ENCODE results near the gene GPC3. TPM values are rescaled to one million over a fixed set of nuclear protein-coding genes. Genes with fewer than 3 reads are reported as not detected.
"Not testable (repeated sequence)": the region's sequence is repeated elsewhere in the genome, so short reads cannot be mapped to it uniquely, and the experiment has no call there.

GPC3 gene
- total RNA-seq, 2 donors from 2014 or later = not detected

DNA sequence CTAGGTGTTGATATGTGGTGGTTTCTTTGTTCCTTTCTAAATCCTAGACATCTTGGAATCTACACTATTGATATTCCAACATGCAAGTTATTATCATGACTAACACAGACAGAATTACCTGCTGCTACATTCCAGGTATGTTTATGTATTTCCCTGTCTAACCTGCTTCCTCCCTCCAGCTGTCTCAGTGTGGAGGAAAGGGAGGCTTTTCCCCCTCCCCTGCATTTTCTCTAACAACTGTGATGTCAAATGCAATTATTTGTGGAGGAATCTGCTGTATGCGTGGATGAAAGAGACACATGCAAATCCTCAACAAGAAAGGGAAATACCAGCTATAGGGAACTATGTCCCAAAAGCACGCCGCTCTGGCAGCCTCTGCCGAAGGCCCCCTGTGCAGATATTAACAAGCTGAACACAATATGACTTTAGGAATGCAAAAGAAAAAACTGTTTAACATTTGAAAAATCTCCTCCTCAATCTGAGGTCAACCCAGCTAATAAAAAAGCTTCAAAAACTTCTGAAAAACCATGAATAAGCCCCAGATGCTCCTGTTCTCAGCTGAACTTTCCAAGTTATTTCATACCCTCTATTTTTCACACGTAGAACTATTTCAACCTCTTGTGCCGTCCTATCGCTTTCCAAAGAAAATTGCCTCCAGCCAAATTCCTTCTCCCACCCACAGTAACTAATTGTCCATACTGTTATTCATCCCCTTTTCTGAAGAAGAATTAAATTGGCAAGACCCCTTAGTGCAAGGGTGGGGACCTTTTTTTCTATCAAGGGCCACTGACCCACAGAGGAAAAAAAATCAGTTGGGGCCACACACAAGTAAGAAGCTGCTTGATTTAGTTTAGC lies 345.0 kb downstream of the GPC3 start:
- DNase-seq (ENCODE audit: low spot score) = no peak
- H3K4me3 Mint-ChIP-seq = no peak overlapping the region
- H3K4me1 Mint-ChIP-seq (ENCODE audit: low read depth in 2 of 2) = no peaks in the 10 kb centered on the region
- H3K36me3 Mint-ChIP-seq = no peaks in the 10 kb centered on the region
- peaks cover 11 to 13% of the 10 kb centered on the region in 2 donors for H3K27me3 Mint-ChIP-seq
- no peak overlapping the region for H3K27ac Mint-ChIP-seq
- no peaks in the 10 kb centered on the region for H3K9me3 Mint-ChIP-seq
- ATAC-seq = no peak

DNA sequence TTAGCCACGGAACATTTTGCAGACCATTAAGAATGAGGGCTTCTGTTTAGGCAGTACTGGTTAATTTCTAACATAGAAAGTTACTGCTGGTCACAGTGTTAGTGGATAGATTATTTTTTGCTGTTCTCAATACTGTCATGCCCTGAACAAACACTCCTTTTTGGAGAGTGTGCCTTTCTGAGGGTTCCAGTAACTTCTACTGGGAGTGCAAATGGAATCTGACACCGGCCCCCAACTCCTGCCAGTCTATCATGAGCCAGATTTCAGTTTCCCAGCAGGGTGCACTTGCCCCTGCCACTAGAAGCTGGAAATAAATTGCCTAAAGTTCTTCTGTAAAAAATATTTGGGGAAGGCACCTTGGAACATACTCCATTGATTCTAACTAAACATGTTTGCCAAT lies 345.7 kb downstream of the GPC3 start:
- DNase-seq (ENCODE audit: low spot score) = no peak
- Mint-ChIP-seq H3K4me3 (no peak overlapping the region), H3K36me3 (no peaks in the 10 kb centered on the region), H3K27me3 (peaks cover 11 to 13% of the 10 kb centered on the region in 2 donors), H3K9me3 (no peaks in the 10 kb centered on the region), H3K4me1 (ENCODE audit: low read depth in 2 of 2) (no peaks in the 10 kb centered on the region), H3K27ac (no peak overlapping the region)
- no peak for ATAC-seq

DNA sequence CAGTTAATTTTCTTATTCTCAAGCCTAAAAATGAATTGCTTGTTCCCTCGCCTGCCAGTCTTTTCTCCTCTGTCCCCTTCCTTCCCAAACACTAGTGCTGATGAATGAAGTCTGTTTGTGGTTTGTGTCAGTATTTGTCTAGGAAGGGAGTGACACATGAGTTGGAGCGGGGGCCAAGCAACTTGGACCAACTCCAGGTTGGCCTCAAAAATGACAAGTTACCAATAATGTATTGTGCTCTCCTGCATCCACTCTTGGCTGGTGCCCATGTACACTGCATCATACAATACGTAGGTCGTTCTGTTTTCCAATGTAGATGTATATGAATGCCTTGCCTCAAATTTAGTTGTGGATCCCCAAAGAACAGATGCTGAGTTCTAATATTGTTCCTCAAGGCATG lies 347.1 kb downstream of the GPC3 start:
- Mint-ChIP-seq H3K4me1 (ENCODE audit: low read depth in 2 of 2) (no peaks in the 10 kb centered on the region), H3K36me3 (no peaks in the 10 kb centered on the region), H3K9me3 (no peaks in the 10 kb centered on the region), H3K4me3 (no peak overlapping the region), H3K27ac (no peak overlapping the region), H3K27me3 (peaks cover 11 to 13% of the 10 kb centered on the region in 2 donors)
- DNase-seq (ENCODE audit: low spot score) (no peak), ATAC-seq (no peak)

DNA sequence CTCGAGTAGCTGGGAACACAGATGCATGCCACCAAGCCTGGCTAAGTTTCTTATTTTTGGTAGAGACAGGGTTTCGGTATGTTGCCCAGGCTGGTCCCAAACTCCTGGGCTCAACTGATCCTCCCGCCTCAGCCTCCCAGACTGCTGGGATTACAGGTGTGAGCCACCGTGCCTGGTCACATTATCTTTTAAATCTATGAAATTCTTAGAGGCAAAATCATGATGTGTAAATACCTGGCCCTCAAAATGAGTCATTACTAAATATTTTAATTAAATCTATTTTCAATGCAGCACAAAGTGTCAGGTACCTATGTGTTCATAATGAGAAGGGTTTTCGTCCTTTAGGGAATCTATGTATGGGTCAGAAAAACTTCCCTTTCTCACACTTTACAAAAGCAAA lies 347.6 kb downstream of the GPC3 start:
- no peak overlapping the region for H3K4me3 Mint-ChIP-seq
- no peaks in the 10 kb centered on the region for H3K9me3 Mint-ChIP-seq
- no peak overlapping the region for H3K27ac Mint-ChIP-seq
- H3K36me3 Mint-ChIP-seq = no peaks in the 10 kb centered on the region
- peaks cover 11 to 13% of the 10 kb centered on the region in 2 donors for H3K27me3 Mint-ChIP-seq
- no peak for DNase-seq (ENCODE audit: low spot score)
- H3K4me1 Mint-ChIP-seq (ENCODE audit: low read depth in 2 of 2) = no peaks in the 10 kb centered on the region
- no peak for ATAC-seq

DNA sequence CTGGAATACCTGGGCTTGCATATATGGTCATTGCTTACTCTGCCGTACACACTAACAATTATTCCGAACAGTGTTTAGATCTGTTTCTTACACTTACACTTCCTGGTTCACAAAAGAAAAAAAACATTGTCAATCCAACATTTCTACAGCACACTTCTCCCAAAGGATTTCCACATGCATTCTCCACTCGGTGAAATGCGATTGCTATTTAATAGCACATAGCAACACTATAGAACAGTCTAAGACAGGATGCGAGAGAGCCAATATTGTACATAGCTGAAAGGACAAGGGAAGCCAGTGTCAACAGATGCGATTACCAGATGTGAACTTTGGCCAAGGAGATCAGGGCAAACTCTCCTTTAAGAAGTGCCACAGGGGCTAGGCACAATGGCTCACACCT lies 349.4 kb downstream of the GPC3 start:
- Mint-ChIP-seq H3K27me3 (peaks cover 7 to 11% of the 10 kb centered on the region in 2 donors), H3K36me3 (no peaks in the 10 kb centered on the region), H3K4me3 (no peak overlapping the region), H3K27ac (no peak overlapping the region), H3K4me1 (ENCODE audit: low read depth in 2 of 2) (no peaks in the 10 kb centered on the region), H3K9me3 (no peaks in the 10 kb centered on the region)
- ATAC-seq (no peak), DNase-seq (ENCODE audit: low spot score) (no peak)

DNA sequence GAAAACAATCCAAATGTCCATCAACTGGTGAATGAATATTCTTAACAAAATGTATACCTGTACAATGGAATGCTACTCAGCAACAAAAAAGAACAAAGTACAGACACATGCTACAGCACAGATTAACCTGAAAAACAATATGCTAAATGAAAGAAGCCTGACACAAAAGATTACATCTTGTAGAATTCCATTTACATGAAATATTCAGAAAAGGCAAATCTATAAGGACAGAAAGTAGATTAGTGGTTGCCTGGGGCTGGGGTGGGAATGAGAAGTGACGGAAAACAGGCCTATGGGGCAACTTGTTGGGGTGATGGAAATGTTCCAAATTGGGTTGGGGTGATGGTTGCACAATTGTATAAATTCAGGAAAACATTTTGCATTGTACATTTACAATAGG lies 351.0 kb downstream of the GPC3 start:
- Mint-ChIP-seq H3K4me3 (no peak overlapping the region), H3K27me3 (peaks cover 7 to 9% of the 10 kb centered on the region in 2 donors), H3K36me3 (no peaks in the 10 kb centered on the region), H3K9me3 (no peaks in the 10 kb centered on the region), H3K27ac (no peak overlapping the region), H3K4me1 (ENCODE audit: low read depth in 2 of 2) (no peaks in the 10 kb centered on the region)
- ATAC-seq = no peak
- DNase-seq (ENCODE audit: low spot score) = no peak

DNA sequence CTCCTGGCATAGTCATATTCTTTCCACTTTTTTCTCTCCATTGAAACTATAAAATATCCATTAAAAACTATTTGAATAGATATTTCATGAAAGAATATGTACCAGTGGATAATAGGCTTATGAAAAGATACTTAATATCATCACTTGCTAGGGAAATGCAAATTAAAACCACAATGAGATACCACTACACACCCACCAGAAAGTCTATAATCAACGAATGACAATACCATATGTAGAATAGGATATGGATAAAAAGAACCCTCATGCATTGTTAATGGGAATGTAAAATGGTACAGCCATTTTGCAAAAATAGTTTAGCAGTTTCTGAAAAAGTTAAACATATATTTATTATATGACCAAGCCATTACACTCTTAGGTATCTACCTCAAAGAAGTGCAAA lies 351.4 kb downstream of the GPC3 start:
- no peak overlapping the region for H3K27ac Mint-ChIP-seq
- no peaks in the 10 kb centered on the region for H3K36me3 Mint-ChIP-seq
- ATAC-seq (no peak), DNase-seq (ENCODE audit: low spot score) (no peak)
- H3K4me1 Mint-ChIP-seq (ENCODE audit: low read depth in 2 of 2) = no peaks in the 10 kb centered on the region
- H3K27me3 Mint-ChIP-seq = peaks cover 3 to 6% of the 10 kb centered on the region in 2 donors
- H3K4me3 Mint-ChIP-seq = no peak overlapping the region
- H3K9me3 Mint-ChIP-seq = no peaks in the 10 kb centered on the region

DNA sequence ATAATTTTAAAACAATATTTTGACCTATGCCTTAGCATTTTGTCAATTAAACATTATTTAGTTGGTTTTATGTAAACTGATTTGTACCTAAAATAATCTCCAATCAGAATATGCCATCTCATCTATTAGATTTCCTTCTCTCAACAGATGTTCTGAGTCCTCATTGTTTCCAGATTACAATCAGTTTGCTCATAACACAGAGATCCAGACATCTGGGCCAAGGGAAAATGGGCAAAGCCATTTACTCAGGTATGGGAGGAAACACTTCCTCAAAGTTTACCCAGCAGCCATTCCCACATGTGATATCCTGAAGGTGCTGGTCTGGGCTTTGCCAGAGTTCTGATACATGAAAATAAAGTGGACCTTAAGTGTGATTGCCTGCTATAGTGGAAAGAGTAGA lies 352.2 kb downstream of the GPC3 start:
- Mint-ChIP-seq H3K36me3 (no peaks in the 10 kb centered on the region), H3K4me3 (no peak overlapping the region), H3K27me3 (peaks cover 0 to 4% of the 10 kb centered on the region in 2 donors), H3K4me1 (ENCODE audit: low read depth in 2 of 2) (no peaks in the 10 kb centered on the region), H3K9me3 (no peaks in the 10 kb centered on the region), H3K27ac (no peak overlapping the region)
- no peak for DNase-seq (ENCODE audit: low spot score)
- no peak for ATAC-seq

DNA sequence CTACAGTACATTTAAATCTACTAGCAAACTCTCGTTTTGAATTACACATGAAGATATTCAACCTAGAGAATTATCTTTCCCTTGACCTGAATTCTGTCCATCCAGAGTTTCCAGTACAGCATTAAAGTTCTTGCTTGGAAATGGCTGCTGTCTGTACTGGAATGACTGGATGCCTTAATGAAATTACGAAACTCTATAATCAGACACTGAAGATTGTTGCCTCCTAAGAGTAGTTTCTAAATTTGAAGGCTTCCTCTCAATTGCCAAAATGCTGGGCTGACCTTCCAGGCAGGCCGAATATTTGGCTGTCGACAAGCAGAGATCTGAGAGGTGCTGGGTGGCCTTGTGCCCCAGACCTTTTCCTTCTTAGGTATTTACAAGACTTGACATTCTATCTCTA lies 355.0 kb downstream of the GPC3 start:
- Mint-ChIP-seq H3K27me3 (peaks cover 0 to 4% of the 10 kb centered on the region in 2 donors), H3K36me3 (no peaks in the 10 kb centered on the region), H3K4me3 (no peak overlapping the region), H3K27ac (no peak overlapping the region), H3K9me3 (no peaks in the 10 kb centered on the region), H3K4me1 (ENCODE audit: low read depth in 2 of 2) (no peaks in the 10 kb centered on the region)
- DNase-seq (ENCODE audit: low spot score) (no peak), ATAC-seq (no peak)

DNA sequence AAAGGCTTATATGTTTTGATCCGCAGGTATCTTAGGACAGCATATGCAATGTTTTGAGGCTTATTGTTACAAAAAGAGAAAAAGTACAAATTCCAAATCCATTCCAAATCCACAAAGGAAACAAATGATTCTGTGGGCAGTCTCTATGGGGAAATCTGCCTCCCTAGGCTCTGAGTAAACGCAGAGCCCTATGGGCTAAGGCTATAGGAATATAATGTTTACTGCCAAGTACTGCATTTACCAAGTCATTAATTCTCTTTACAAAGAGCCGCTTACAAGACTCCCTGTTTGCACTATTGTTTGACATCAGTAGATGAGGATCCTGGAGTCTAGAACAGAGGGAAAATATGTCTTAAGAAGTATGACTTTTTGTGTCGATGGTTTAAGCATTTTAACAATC lies 357.7 kb downstream of the GPC3 start:
- Mint-ChIP-seq H3K27me3 (peaks cover 0 to 9% of the 10 kb centered on the region in 2 donors), H3K4me3 (no peak overlapping the region), H3K27ac (no peak overlapping the region), H3K36me3 (no peaks in the 10 kb centered on the region), H3K4me1 (ENCODE audit: low read depth in 2 of 2) (no peaks in the 10 kb centered on the region), H3K9me3 (no peaks in the 10 kb centered on the region)
- ATAC-seq (no peak), DNase-seq (ENCODE audit: low spot score) (no peak)

DNA sequence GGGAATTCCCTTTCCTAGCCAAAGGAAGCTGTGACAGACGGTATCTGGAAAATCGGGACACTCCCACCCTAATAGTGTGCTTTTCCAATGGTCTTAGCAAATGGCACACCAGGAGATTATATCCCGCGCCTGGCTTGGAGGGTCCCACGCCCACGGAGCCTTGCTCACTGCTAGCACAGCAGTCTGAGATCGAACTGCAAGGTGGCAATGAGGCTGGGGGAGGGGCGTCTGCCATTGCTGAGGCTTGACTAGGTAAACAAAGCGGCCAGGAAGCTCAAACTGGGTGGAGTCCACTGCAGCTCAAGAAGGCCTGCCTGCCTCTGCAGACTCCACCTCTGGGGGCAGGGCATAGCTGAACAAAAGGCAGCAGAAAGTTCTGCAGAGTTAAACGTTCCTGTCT lies 364.0 kb downstream of the GPC3 start:
- H3K4me1 Mint-ChIP-seq (ENCODE audit: low read depth in 2 of 2); H3K9me3 Mint-ChIP-seq; H3K27me3 Mint-ChIP-seq; H3K36me3 Mint-ChIP-seq; H3K27ac Mint-ChIP-seq; DNase-seq (ENCODE audit: low spot score); H3K4me3 Mint-ChIP-seq; ATAC-seq: not testable (repeated sequence)

DNA sequence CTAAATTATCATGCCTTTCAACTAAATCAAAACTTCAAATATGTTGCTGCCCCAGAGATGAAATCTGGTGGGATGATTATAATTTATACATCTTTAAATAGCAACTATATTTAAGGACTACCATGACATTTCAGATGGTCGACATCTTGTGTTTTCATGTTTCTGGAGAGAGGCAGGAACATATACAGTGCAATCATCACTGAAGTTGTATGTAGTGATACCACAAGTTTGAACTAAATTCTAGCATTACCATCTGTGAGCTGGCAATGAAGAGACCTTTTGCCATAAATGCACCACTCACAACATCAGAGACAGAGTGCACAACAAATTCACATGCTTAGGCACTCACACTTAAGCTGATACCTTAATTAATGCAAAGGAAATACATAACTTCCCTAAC lies 373.7 kb downstream of the GPC3 start:
- no peak overlapping the region for H3K4me3 Mint-ChIP-seq
- ATAC-seq (no peak), DNase-seq (ENCODE audit: low spot score) (no peak)
- H3K4me1 Mint-ChIP-seq (ENCODE audit: low read depth in 2 of 2) = no peaks in the 10 kb centered on the region
- H3K27me3 Mint-ChIP-seq = peaks cover 16 to 32% of the 10 kb centered on the region in 2 donors
- peaks cover 8% of the 10 kb centered on the region for H3K36me3 Mint-ChIP-seq
- no peaks in the 10 kb centered on the region for H3K9me3 Mint-ChIP-seq
- no peak overlapping the region for H3K27ac Mint-ChIP-seq

DNA sequence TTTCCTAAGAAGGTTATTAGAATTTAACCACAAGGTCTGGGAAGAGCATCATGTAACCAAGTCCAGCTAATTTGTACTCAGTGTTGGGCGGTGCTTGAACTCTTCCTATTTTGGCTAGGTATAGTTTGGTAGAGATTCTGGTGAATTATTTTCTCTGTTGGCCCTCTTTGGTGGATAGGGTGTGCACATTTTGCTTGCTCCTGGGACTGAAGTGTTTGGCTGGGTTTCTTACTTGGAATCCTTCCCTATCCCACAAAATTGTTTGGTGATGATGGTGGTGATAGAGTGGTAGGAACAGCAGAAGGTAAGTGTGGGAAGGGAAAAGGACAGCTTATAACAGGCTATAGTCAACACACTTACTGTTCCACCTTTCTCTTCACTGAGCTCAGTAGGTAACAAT lies 375.3 kb downstream of the GPC3 start:
- peaks cover 8% of the 10 kb centered on the region for H3K36me3 Mint-ChIP-seq
- no peak for DNase-seq (ENCODE audit: low spot score)
- no peak for ATAC-seq
- peaks cover 16 to 27% of the 10 kb centered on the region in 2 donors for H3K27me3 Mint-ChIP-seq
- no peak overlapping the region for H3K4me3 Mint-ChIP-seq
- no peaks in the 10 kb centered on the region for H3K4me1 Mint-ChIP-seq (ENCODE audit: low read depth in 2 of 2)
- H3K27ac Mint-ChIP-seq = no peak overlapping the region
- no peaks in the 10 kb centered on the region for H3K9me3 Mint-ChIP-seq

DNA sequence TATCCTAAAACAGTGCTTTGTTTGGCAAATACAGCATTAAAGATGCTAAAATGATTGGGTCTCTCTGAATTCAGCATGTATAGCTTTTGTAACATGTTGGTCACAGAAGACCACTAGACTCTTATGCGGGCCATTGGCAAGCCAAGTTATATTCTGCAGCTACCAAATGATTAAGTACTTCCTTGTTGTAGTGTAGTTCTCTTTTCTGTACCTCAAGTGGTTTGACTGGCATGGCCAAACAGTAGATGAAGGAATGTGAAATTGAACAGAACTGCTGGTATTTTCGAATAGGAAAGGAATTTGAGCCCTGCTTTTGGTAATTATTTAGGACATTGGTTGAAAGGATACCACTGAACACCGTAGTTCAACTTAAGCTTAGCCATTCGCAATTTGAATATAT lies 376.2 kb downstream of the GPC3 start:
- ATAC-seq = no peak
- no peak overlapping the region for H3K4me3 Mint-ChIP-seq
- peaks cover 14 to 24% of the 10 kb centered on the region in 2 donors for H3K27me3 Mint-ChIP-seq
- H3K9me3 Mint-ChIP-seq = no peaks in the 10 kb centered on the region
- H3K36me3 Mint-ChIP-seq = peaks cover 6% of the 10 kb centered on the region
- H3K4me1 Mint-ChIP-seq (ENCODE audit: low read depth in 2 of 2) = no peaks in the 10 kb centered on the region
- no peak for DNase-seq (ENCODE audit: low spot score)
- H3K27ac Mint-ChIP-seq = no peak overlapping the region

DNA sequence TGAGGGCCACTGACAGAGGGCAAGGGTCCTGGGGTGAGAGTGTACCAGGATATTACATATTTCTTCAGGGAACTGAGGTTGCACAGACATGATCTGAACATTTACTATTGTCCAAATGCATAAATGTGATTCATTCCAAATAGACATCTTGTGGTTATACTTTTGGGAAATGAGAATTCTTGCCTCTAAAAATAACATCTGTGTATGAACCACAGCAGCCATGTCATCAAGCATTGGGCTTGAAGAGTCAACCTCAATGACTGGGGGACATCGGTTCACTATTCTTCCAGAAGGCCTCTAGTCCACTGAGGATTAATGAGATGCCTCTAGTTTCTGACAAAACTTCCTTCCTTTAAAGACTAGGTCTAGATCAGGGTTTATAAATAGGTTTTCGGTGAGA lies 377.0 kb downstream of the GPC3 start:
- H3K4me3 Mint-ChIP-seq = no peak overlapping the region
- no peak overlapping the region for H3K27ac Mint-ChIP-seq
- DNase-seq (ENCODE audit: low spot score) = no peak

More for the DNA sequence above, 377.0 kb downstream of the GPC3 start:
- Mint-ChIP-seq H3K36me3 (no peaks in the 10 kb centered on the region), H3K9me3 (no peaks in the 10 kb centered on the region), H3K27me3 (peaks cover 8 to 22% of the 10 kb centered on the region in 2 donors), H3K4me1 (ENCODE audit: low read depth in 2 of 2) (no peaks in the 10 kb centered on the region)
- no peak for ATAC-seq
